HCT116 (cell line): ENCODE measurements around the gene NFATC3.

Experiments used
- ELF1 ChIP-seq: IDR thresholded peaks from 2 replicates; pipeline ENCODE4 v1.6.1; 2012; ENCODE audit warnings: low read depth, borderline replicate concordance
- EZH2 ChIP-seq: fragments of 200-600 bp; sonication (generic); IDR thresholded peaks from 2 replicates; pipeline ENCODE4 v1.6.1; 2017; ENCODE audit warnings: antibody characterized with exemption, mixed run types
- POLR2A ChIP-seq: IDR thresholded peaks from 2 replicates; pipeline ENCODE4 v1.7.0; 2011; ENCODE audit warnings: borderline replicate concordance; ENCODE audit not compliant: insufficient read depth, insufficient read length; ENCODE audit errors: extremely low read depth
- POLR2AphosphoS5 ChIP-seq: IDR thresholded peaks from 2 replicates; pipeline ENCODE4 v1.6.1; 2011; ENCODE audit warnings: mild to moderate bottlenecking, low read depth, low read length, moderate library complexity
- RAD21 ChIP-seq: IDR thresholded peaks from 2 replicates; pipeline ENCODE4 v1.6.1; 2012; ENCODE audit warnings: low read depth, mild to moderate bottlenecking
- ZFX ChIP-seq: fragments of 450-650 bp; IDR thresholded peaks from 2 replicates; pipeline ENCODE4 v1.6.1; 2017
- ZNF274 ChIP-seq: fragments of 200-500 bp; sonication (Bioruptor generic); IDR thresholded peaks from 2 replicates; pipeline ENCODE4 v1.6.1; 2014; ENCODE audit warnings: mild to moderate bottlenecking, low read depth, low read length, inconsistent platforms
- TF ChIP-seq, protein P1 (sequence below), 3 experiments: fragments of 200-600 bp in 1 of 3; sonication (generic) in 1 of 3; IDR thresholded peaks in 2 of 3; conservative IDR thresholded peaks in 1 of 3; 2 replicates each; pipeline ENCODE4 v1.5.1; 2012 to 2017; ENCODE audit warnings: low read depth in 2 of 3, low read length in 2 of 3, antibody characterized with exemption in 1 of 3, borderline replicate concordance in 1 of 3, control low read depth in 1 of 3, mild to moderate bottlenecking in 1 of 3, mixed read lengths in 1 of 3, mixed run types in 1 of 3, moderate library complexity in 1 of 3; ENCODE audit not compliant: insufficient read depth in 1 of 3
- TF ChIP-seq, protein P2 (sequence below): IDR thresholded peaks from 2 replicates; pipeline ENCODE4 v1.6.1; 2011; ENCODE audit warnings: mild to moderate bottlenecking, low read length, moderate library complexity; ENCODE audit not compliant: insufficient replicate concordance; ENCODE audit errors: extremely low read depth

DNA sequence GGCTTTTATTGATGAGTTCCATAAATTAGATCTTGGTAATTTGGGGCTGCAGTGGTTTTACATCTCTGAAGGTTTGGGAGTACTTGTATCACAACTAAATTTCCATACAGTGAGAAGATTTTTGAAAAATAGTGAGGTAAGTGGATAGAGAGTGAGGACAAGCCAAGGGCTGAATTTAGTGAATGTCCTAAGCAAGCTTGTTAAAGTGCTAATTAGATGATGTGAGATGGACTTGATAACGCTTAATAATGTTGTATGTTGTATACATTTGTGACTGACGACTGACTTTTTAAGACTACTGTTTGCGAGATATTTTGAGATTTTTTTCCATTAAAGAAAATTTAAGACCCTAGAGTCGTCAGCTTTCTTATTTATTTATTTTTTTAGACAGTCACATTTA lies 3.9 kb downstream of the NFATC3 start:
- TF ChIP-seq POLR2A = no peak
- TF ChIP-seq, protein P1, sequence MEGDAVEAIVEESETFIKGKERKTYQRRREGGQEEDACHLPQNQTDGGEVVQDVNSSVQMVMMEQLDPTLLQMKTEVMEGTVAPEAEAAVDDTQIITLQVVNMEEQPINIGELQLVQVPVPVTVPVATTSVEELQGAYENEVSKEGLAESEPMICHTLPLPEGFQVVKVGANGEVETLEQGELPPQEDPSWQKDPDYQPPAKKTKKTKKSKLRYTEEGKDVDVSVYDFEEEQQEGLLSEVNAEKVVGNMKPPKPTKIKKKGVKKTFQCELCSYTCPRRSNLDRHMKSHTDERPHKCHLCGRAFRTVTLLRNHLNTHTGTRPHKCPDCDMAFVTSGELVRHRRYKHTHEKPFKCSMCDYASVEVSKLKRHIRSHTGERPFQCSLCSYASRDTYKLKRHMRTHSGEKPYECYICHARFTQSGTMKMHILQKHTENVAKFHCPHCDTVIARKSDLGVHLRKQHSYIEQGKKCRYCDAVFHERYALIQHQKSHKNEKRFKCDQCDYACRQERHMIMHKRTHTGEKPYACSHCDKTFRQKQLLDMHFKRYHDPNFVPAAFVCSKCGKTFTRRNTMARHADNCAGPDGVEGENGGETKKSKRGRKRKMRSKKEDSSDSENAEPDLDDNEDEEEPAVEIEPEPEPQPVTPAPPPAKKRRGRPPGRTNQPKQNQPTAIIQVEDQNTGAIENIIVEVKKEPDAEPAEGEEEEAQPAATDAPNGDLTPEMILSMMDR (IDR thresholded peaks at IDR 0.05 in 2 of 3, conservative IDR thresholded peaks at IDR 0.05 in 1 of 3; ENCODE audit: borderline replicate concordance in 1 of 3, insufficient read depth in 1 of 3, low read depth in 2 of 3, low read length in 2 of 3) = no peak
- TF ChIP-seq ELF1 = no peak
- TF ChIP-seq POLR2AphosphoS5 = no peak
- TF ChIP-seq RAD21 = no peak
- no peak for TF ChIP-seq EZH2
- no peak for TF ChIP-seq ZNF274
- TF ChIP-seq, protein P2, sequence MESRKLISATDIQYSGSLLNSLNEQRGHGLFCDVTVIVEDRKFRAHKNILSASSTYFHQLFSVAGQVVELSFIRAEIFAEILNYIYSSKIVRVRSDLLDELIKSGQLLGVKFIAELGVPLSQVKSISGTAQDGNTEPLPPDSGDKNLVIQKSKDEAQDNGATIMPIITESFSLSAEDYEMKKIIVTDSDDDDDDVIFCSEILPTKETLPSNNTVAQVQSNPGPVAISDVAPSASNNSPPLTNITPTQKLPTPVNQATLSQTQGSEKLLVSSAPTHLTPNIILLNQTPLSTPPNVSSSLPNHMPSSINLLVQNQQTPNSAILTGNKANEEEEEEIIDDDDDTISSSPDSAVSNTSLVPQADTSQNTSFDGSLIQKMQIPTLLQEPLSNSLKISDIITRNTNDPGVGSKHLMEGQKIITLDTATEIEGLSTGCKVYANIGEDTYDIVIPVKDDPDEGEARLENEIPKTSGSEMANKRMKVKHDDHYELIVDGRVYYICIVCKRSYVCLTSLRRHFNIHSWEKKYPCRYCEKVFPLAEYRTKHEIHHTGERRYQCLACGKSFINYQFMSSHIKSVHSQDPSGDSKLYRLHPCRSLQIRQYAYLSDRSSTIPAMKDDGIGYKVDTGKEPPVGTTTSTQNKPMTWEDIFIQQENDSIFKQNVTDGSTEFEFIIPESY = no peak
- no peak for TF ChIP-seq ZFX
